HG03378 (cell line): ENCODE results near the gene FBLN1.
"Not testable (repeated sequence)": the region's sequence is repeated elsewhere in the genome, so short reads cannot be mapped to it uniquely, and the experiment has no call there.

Source experiments
- ATAC-seq: cut with Tn5 transposase; IDR thresholded peaks from one replicate; pipeline ENCODE4 v1.9.1; 2021; ENCODE audit warnings: mild to moderate bottlenecking, moderate library complexity; ENCODE audit not compliant: unreplicated experiment

FBLN1 gene

DNA sequence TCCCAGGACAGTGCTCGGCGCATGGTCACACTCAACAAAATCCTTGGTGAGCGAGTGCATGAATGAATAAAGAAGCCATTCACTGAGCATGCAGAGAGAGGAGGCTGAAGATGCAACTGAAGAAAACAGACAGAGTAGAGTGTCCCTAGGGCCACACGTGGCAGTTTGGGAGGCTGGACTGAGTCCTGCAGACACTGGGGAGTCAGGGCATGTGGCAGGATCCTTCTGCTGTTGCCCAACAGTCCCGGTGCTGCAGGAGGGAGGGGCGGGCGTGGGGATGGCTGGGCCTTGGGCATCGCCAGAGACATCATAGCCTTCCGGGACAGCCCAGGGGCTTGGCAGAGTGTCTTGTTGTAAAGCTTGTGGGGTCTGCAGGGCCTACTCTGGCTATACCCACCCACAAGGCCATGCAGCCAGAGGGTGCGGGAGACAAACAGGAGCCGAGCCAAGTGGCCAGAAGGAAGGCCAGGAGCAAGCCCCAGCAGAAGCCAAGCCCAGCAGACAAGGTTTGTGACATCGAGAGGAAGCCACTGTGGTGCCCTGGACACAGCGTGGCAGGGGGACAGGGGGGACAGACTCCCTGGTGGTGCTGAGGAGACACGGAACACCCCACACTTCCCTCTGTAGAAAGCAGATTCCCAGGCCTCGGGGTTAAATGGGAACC lies 26.7 kb upstream of the FBLN1 start:
- no peak for ATAC-seq

DNA sequence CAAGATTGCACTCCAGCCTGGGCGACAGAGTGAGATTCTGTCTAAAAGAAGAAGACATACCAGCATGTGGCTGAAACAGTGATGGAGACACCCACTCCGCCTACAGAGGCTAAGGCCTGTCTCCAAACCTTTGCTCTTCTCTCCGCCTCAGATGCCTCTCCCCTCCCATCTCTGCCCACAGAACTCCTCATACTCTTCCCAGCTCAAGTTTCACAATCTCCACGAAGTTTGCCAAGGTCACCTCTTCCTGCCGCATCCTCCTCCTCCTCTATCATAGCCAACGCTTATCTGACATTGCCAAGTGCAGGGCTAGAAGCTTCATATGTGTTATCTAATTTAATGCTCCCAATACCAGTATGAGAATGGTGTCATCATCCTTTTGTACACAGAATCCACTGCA lies 25.9 kb upstream of the FBLN1 start:
- ATAC-seq, result no peak

DNA sequence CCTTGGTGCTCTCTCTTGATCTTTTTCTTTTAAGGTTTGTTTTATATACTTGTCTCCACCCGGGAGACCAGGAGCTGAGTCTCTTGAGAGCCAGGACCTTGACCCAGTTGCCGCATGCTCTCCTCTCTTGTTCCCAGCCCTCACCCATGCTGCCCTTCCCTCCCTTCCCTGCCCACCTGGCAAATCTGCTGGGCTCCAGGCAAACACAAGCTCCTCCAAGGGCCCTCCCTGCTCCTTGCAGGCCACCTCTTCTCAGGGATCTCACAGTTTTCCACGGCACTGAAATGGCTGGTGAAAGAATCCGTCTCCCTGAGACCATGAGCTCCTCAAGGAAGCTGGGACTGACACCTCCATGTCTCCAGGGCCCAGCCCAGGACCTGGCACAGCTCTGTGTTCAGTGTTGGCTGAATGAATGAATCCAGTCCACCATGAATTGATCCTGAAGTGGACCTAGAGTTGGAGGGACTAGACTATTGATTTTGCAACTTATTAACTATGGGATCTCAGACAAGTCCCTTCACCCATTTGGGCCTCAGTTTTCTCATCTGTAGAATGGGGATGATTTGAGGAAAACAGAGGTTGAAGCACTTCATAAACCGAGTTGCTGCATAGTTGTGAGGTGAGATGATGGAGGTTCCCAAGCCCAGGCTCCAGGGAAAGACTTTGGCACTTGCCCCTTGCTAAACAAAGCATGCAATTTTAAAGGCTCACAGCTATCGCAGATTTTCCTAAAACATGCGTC lies 25.1 kb upstream of the FBLN1 start:
- no peak for ATAC-seq

DNA sequence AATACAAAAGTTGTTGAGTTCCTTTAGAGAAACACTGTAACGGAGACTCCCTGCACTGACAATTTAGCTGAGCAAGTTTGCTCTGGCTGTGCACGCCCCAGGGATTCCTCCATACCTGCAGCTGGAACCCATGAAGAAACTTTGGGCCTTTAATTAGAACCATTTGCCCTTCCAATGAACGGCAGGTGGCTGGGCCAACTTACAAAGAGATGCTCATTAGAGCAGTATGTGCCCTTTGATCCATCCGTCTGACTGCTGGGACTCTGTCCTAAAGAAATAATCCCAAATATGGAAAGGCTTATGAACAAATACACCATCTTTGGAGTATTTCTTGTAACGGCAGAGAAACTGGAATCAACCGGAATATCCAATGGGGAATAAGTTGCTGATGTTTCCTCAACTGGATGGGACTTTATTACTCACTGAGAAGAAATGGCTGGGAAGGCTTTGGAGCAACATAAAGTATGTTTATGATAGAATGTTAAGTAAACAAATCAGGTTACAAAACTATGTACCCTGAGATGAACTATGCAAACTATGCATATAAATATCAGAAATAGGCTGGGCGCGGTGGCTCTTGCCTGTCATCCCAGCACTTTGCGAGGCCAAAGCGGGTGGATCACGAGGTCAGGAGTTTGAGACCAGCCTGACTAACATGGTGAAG lies 24.4 kb upstream of the FBLN1 start:
- ATAC-seq, result no peak

DNA sequence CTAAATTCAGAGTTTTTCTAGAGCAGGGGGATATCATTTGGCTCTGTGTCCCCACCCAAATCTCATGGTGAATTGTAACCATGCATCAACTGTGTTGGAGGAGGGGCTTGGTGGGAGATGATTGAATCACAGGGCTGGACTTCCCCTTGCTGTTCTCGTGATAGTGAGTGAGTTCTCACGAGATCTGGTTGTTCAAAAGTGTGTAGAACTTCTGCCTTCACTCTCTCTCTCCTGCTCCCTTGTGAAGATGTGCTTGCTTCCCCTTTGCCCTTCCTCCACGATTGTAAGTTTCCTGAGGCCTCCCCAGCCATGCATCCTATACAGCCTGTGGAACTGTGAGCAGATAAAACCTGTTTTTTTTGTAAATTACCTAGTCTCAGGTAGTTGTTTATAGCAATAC lies 22.0 kb upstream of the FBLN1 start:
- ATAC-seq, result no peak

DNA sequence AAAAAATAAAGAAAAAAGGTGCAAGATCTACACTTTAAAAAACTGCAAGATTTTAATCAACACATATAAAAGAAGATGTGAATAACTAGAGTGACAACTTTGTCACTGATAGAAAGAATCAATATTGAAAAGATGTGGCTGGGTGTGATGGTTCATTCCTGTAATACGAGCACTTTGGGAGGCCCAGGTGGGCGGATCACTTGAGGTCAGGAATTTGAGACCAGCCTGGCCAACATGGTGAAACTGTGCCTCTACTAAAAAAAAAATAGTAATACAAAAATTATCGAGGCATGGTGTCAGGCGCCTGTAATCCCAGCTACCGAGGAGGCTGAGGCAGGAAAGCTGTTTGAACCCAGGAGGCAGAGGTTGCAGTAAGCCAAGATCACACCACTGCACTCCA lies 21.0 kb upstream of the FBLN1 start:
- no peak for ATAC-seq

DNA sequence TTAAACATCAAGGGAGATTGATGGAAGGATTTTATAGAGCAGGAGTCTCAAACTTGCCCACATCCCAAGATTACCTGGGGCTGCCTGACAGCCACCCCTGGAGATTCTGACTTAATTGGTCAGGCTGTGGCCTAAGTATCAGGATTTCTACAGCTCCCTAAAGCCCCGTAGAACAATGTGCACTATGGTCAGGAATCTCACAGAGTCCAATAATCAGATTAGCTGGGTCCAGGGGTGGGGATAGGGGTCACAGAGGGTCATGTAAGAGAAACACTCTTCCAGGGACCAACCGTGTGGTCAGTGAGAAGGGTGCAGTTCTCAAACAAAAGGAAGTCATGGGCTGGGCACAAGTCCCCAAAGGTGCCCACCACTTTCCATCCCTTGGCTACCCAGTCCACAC lies 20.5 kb upstream of the FBLN1 start:
- no peak for ATAC-seq

DNA sequence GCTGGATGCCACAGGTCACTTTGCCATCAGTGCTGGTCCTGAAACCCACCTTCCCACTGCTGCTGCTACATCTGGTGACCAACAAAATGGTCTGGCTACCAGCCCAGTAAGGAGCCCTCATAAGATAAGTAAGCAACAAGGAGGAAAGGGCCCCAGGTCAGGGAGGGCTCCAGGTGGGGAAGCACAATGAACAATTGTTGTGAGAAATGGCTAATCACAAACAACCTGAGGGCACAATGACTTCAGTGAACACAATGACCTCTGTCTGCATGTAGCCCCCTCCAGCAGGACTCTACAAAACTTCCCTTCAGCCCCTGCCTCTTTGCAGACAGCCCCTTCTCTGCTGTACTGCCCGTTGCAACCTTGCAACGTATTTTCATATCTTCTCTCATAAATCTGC lies 19.4 kb upstream of the FBLN1 start:
- ATAC-seq, result no peak

DNA sequence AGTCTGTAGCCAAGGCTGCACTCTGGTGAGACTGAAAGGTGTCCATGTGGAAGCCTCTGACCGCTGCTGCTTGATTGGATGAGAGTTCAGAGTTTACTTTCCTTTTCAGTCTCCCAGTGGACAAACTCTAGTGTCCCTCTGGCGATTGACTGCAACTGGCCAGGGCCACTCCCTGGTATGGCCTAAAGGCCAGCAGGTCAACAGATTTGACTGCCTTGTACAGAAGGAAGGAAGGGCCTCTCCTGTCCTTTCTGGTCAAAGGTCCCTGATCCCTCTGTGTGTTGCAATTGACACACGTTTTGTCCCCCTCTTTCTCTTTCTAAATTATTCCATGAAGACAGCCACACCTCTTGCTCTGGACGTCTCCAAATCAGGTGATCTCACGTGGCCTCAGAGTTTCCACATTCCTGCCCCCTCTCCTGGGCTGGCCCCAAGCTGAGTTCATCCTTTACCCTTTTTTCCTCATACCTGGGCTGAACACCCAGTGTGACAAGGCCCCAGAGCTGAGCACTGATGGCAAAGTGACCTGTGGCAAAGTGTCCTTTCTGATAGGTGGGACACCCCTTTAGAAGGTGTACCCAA lies 18.7 kb upstream of the FBLN1 start:
- ATAC-seq, result no peak

DNA sequence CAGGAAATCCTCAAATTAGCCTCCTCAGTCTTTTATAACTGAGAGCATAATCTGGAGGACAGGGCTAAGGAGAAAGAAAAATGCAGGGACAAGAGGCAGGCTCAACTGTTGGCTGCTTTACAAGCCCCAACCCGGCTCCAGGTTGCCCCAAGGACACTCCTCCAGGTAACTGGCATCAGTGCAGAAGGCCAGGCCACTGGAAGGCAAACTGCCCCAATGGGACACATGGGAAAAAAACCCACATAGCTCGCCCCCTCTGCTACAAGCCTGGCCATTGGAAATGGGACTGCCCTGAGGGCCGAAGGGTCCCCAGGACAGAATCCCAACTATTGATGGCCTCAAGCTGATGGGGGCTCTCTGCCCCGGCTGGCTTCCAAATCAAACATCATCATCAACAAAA lies 17.9 kb upstream of the FBLN1 start:
- no peak for ATAC-seq

DNA sequence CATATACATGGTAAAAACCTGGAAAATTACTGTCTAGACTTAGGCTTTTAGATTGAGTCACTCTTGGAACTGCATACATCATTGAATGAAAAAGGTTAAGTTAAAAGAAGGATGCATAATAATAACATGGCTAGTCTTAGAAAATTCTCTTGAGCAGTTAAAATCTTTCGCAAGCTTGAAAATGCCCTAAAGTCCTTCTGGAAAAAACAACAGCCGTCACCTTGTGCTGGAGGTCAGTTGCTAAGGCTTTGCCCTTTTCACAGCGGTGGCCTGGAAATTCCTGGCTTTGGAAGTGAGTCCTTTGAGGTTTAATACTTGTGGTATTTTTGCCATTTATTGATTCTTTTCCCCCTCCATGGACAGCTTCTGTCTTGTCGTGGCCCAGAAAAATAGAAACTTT lies 17.4 kb upstream of the FBLN1 start:
- no peak for ATAC-seq

DNA sequence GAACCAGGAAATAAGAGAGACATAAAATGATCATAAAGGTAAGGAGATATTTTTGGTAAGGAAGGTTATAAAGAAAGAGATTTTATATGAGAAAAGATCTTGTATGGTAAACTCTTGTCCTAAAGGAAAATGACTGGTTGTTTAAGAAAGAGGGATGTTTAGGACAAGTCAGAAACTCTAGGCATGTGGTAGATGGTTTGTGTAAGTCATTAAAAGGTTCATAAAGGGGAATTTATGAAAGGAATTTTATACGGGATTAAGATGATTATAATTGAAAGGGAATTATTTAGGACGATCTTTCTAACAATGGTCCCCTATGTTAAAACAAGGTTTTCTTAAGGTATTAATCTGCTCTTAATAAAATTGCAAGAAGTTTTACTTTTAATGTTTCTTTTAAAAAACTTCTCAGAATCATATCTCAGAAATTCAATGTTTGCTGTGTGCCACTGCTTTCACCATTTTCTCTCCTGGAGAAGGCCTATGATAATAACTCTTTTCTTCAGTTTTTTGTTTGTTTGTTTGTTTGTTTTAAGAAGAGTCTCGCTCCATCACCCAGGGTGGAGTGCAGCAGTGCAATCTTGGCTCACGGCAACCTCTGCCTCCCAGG lies 13.8 kb upstream of the FBLN1 start:
- ATAC-seq, result no peak

DNA sequence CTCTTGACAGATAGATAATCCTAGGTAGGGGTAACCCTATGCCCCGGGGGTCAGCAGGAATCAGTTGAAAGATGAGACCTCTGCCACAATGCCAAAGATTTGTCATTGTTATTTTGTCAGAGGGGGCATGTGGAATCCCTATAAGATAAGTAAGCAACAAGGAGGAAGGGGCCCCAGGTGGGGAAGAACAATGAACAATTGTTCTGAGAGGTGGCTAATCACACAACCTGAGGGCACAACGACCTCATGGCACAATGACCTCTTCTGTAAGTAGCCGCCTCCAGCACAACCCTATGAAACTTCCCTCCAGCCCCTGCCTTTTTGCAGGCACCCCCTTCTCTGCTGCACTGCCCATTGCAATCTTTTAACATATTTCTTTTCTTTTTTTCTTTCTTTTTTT lies 11.8 kb upstream of the FBLN1 start:
- ATAC-seq, result no peak

DNA sequence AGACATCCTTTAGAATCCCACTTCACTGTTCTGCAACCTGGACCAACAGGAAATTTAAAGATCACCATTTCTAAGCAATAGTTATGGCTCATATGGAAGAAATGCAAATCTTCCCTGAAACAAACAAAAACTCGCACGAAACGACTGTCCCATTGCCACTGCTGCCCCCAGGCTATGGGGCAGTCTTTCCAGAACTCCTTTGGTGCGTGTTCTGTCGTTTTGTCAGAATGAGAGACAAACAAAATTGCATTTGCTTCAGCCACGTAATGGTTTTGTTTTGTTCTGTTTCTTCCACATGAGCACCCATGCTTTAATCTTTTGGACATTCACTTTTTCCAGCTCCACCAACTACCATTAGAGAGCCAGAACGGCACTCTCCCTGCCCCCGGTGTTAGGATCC lies 10.8 kb upstream of the FBLN1 start:
- ATAC-seq, result no peak

DNA sequence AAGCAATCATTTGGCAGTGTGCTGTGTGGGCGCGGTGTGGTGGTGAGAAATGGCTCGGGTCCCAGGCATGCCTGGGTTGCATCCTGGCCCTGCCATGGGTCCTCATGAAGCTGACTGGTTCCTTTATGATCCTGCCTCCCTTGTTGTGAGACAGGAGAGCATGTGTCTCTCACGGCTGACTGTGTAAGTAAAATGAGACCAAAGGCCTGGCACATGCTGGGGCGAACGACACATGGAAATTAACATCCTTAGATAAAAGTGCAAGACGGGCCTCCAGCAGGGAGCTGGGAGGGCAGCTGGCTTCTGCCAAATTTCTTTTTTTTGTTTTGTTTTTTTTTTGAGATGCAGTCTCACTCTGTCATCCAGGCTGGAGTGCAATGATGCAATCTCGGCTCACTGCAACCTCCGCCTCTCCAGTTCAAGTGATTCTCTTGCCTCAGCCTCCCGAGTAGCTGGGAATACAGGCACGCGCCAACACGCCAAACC lies 9.4 kb upstream of the FBLN1 start:
- no peak for ATAC-seq

DNA sequence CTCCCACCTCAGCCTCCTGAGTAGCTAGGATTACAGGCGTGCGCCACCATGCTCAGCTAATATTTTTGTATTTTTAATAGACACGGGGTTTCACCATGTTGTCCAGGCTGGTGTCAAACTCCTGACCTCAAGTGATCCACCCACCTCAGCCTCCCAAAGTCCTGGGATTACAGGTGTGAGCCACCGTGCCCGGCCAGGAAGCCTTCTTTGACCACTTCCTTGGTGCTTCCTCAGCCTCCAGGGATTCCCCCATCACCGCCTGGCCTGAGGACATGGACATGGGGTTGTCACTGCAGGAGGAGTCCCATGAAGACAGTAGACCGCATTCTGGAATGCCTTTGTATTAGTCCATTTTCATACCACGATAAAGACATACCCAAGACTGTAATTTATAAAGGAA lies 8.4 kb upstream of the FBLN1 start:
- ATAC-seq, result not testable (repeated sequence)

DNA sequence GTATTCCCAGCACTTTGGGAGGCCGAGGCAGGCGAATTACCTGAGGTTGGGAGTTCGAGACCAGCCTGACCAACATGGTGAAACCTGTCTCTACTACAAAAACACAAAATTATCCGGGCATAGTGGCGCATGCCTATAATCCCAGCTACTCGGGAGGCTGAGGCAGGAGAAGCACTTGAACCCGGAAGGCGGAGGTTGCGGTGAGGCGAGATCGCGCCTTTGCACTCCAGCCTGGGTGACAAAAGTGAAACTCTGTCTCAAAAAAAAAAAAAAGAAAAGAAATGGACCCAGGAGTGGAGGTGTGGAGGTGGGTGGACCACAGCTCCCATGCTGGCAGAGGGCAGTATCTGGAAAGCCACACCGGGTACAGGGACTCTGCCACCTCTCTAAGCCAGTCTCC lies 7.1 kb upstream of the FBLN1 start:
- not testable (repeated sequence) for ATAC-seq

DNA sequence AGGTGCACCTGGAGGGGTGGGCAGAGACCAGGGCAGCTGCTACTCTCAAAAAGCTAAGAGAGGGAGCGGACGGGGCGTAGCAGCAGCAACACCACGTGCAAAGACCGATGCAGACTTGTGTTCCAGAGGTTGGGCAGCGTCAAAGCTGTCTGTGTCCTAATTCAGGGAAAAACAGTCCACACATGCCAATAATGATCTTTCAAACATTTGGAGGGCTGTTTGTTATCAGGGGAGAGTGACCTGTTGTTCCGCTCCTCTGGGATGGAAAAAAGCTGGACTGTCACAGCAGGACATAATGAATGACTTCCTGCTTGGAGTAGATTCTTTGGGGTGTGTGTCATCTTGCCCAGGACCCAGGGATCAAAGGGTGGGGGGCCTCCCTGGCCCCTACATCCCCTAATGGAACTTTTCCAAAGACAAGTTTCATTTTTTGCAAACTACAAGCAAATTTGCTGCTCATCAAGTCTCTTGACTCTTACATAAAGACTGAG lies 6.2 kb upstream of the FBLN1 start:
- ATAC-seq, result no peak

DNA sequence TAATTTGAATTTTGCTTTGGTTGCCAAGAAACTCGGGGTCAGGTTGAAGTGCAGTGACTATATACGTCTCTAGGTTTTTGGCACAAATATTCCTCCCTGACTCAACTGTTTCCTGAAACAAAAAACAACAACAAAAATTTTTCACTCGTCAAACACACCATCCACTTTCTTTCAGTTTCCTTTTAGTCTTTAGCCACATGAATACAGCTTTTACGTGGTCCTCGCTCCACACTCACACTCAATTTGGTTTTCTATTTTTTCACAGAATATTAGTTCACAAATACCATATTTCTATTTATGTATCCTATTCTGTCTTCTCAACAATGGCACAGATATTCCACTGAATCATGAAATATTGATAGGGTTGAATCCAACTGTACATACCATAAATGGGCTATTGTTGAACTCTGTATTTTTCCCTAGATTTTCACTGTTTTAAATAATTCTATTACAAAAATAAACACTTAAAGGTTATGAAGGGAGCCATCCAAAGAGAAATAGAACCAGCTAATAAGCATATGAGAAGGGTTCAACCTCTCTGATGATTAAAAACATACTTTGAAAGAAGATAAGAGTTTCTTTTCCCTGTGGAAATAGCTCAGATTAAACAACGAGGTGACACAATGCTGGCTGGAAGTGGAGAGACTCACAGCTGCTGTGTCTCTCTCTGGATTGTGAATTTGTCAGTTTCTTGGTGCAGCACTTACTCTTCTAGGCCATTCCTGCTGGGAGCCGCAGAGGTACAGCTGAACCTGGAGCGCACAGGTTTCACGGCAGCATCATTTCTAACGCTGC lies 5.1 kb upstream of the FBLN1 start:
- no peak for ATAC-seq

DNA sequence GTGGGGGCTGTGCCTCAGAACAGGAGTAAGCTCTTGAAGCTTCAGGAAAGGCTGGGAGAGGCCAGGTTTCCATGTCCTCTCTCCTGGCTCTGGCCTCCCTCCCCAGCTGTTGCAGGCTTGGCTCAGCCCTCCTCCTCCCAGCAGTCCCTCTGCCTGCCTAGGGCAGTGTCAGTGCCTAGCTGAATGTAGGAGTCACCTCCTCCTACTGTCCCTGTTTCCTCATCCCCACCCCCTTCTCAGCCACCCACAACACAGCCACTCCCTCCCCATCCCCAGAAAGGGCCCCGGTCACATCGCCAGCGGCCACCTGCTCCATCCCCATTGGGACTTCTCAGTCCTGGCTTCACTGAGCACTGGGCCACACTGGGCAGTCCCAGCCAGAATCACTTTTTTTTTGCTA lies 2.9 kb upstream of the FBLN1 start:
- ATAC-seq, result no peak
